Kasumi-1 (cell line): ENCODE measurements around the gene NDUFV3.
"Not testable (repeated sequence)": the region's sequence is repeated elsewhere in the genome, so short reads cannot be mapped to it uniquely, and the experiment has no call there.

Experiments
- DNase-seq, 2 experiments: peaks; one replicate each; lab custom pipeline; 2025; lab: John Stamatoyannopoulos, UW

NDUFV3 gene

GRCh38 chr21:42892582-42892930 lies 553 bp upstream of the NDUFV3 start:
- no peak for DNase-seq

DNA sequence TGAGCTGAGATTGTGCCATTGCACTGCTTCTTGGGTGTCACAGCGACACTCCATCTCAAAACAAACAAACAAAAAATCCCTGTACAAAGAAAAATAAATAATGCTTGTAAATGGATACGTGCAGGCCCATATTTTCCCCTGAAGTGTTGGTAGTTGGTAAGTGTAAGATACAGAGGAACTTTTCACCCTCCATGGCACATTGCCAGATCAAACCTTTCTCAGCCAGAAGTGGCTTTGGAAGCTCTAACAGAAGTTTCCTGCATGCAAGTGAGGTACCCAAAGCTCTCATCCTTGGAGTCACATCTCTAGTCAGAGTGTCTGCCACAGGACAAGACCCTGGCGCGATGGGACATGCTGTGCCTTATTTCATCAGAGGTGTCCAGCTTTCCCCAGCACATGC lies 7.3 kb downstream of the NDUFV3 start:
- DNase-seq, result no peak

- DNase-seq, result no peak
Observed at GRCh38 chr21:42903817-42904216, 10.7 kb downstream of the NDUFV3 start.

- no peak for DNase-seq
Observed at GRCh38 chr21:42905195-42905594, 12.1 kb downstream of the NDUFV3 start.

DNA sequence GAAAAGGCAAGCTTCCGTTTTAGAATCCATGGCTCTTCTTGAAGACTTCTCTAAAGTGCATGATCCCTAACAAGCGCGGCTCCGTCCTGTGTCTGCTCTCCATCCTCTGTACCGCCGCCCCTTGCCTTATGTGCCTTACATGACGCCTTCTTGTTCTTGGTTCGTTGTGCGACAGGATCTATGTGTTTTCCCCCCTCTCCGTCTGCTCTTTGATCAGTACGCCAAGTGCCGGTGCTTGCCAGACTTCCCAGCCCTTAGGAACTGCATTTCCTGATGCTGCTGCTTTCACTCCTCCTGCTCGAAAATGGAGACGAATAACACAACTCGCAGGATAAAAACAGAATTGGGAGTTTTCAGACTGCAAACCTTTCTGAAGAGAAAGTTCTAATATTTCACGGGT lies 13.1 kb downstream of the NDUFV3 start:
- DNase-seq, result no peak

DNA sequence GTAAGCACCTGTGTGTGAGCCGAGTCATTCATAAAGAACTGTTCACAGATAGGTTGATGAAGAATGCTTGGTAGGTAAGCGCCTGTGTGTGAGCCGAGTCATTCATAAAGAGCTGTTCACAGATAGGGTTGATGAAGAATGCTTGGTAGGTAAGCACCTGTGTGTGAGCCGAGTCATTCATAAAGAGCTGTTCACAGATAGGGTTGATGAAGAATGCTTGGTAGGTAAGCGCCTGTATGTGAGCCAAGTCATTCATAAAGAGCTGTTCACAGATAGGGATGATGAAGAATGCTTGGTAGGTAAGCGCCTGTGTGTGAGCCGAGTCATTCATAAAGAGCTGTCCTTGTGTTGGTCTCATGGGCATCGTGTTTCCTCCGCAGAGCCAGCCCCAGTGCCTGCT lies 15.4 kb downstream of the NDUFV3 start:
- not testable (repeated sequence) for DNase-seq

- DNase-seq, result not testable (repeated sequence)
Observed at GRCh38 chr21:42911920-42912319, 18.8 kb downstream of the NDUFV3 start.

- no peak for DNase-seq
Observed at GRCh38 chr21:42913476-42913875, 20.4 kb downstream of the NDUFV3 start.

- DNase-seq, result no peak
Observed at GRCh38 chr21:42918291-42918690, 25.2 kb downstream of the NDUFV3 start.

DNA sequence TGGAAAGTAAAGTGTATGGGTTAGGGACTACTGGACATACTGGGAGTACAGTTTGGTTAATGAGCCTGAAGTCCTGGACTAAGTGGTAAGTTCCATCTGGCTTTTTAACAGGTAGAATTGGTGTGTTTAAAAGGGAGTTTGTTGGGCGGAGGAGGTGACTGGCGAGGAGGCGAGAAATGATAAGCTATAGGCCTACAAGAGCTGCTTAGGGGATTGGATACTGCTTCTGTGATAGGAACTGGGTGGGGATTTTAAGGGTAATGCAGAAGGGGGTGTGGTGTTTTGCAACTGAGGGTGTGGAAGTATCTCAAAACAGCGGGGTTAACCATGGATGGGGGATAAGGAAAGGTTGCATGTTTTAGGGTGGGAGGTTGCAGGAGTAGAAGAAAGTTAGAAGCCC lies 28.8 kb downstream of the NDUFV3 start:
- DNase-seq, result no peak

GRCh38 chr21:42922918-42923317 lies 29.8 kb downstream of the NDUFV3 start:
- no peak for DNase-seq

DNA sequence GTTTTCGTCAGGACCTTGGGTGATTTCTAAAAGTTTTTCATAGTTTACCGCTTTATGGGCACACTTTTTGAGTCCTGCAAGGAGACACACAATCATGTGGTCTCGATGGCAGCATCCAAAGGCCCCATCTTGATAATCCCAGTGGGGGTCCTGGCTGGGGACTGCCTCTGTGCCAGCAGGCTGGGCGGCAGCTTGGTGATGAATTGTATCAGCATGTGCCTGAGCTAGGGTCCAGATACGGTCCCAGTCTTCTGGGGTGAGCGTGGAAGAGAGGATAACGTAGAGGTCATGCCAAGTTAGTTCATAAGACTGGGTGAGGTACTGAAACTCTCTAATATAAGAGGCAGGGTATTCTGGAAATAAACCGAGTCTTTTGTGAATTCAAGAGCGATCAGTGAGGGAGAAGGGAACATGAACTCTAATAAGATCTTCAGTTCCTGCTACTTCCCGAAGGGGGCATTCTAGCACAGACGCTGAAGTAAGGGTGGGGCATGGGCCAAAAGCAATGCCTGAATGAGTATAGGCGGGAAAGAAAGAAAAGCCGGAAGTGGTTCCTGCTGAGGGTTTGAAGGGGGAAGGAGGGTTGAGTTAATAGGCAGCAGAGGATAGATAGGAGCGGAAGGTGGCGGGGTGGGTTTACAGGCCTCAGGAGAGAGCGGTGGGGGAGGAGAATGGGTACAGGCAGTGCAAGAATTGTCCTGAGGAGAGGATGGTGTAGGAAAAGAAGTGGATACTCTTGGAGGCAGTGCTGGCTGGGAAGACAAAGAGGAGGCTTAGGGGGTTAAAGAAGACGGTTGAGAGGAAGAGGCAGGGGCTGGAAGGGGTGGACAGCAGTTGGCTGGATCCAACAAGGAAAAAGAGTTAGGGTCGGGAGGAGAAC lies 30.7 kb downstream of the NDUFV3 start:
- DNase-seq, result peak; percentile 96 to 97

GRCh38 chr21:42924433-42924751 lies 31.3 kb downstream of the NDUFV3 start:
- DNase-seq, result no peak

DNA sequence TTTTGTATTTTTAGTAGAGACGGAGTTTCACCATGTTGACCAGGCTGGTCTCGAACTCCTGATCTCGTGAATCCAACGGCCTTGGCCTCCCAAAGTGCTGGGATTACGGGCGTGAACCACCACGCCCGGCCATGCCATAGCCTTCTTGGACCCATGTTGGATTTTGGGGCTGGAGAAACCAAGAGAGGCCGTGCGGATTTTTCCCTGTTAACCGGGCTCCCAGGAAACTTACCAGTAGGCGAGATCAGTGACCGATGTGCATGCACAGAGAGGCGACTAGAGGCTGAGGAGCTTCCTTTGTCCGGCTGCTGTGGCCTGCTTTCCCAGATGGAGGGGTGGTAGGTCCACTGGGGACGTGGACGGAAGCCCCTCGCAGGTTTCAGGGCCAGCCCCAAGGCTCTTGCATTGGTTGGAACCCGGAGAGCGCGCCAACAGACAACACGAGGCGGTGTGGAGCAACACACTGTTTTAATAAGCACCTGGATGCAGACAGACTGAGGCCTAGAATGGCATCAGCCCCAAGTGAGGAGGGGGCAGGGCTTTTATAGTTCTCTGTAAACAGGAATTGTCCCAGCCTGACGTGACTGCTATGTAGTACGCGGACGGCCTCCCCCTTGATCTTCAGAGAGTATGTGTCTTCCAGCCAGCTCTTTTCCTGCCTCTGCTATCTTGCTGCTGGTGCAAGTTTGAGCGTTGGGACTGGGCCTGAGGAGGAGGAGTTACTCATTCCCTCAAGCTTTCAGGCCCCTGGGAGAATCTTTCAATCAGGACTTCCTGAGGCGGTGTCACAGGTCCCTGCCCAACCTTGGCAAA lies 32.2 kb downstream of the NDUFV3 start, which contains the start of gene ERVH48-1:
Gene ERVH48-1 (minus strand): TSS at position 517 of the 813 bp plus-strand sequence. CDS start 6,624 bp downstream, outside the sequence.
- no peak for DNase-seq

GRCh38 chr21:42927474-42928200 lies 34.5 kb downstream of the NDUFV3 start:
- not testable (repeated sequence) for DNase-seq

DNA sequence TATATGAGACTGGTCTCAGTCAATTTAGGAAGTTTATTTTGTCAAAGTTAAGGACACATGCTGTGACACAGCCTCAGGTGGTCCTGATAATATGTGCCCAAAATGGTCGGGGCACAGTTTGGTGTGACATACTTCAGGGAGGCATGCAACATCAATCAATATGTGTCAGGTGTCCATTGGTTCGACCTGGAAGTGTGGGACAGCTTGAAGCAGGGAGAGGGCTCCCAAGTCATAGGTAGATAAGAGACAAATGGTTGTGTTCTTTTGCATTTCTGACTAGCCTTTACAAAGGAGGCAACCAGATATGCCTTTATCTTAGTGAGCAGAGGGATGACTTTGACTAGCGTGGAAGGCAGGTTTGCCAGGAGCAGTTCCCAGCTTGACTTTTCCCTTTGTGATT lies 36.9 kb downstream of the NDUFV3 start:
- DNase-seq, result no peak

GRCh38 chr21:42931560-42932235 lies 38.6 kb downstream of the NDUFV3 start:
- no peak for DNase-seq

DNA sequence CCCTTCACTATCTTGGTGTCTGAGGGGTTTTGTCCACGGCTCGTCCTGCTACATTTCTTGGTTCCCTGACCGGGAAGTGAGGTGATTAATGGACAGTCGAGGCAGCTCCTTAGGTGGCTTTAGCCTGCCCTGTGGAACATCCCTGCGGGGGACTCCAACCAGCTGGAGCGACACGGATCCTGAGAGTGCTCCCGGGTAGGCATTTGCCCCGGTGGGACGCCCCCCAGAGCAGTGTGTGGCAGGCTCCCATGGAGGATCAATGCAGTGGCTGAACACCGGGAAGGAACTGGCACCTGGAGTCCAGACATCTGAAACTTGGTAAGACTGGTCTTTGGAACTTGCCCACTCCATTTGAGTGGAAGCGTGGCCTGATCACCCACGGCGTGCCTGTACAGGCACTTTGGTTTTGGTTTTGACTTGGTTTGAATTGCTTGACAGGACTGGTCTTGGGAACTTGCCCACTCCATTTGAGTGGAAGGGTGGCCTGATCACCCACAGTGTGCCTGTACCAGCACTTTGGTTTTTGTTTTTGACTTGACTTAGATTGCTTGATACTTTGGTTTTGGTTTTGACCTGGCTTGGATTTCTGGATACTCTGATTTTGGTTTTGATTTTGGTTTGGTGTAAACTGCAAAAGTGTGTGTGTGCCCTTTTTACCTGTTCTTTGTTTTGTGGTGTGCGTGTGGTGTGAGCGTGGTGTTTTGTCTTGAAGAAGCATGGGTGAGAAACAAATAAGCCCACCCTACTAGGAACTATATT lies 39.4 kb downstream of the NDUFV3 start:
- DNase-seq, result not testable (repeated sequence)

DNA sequence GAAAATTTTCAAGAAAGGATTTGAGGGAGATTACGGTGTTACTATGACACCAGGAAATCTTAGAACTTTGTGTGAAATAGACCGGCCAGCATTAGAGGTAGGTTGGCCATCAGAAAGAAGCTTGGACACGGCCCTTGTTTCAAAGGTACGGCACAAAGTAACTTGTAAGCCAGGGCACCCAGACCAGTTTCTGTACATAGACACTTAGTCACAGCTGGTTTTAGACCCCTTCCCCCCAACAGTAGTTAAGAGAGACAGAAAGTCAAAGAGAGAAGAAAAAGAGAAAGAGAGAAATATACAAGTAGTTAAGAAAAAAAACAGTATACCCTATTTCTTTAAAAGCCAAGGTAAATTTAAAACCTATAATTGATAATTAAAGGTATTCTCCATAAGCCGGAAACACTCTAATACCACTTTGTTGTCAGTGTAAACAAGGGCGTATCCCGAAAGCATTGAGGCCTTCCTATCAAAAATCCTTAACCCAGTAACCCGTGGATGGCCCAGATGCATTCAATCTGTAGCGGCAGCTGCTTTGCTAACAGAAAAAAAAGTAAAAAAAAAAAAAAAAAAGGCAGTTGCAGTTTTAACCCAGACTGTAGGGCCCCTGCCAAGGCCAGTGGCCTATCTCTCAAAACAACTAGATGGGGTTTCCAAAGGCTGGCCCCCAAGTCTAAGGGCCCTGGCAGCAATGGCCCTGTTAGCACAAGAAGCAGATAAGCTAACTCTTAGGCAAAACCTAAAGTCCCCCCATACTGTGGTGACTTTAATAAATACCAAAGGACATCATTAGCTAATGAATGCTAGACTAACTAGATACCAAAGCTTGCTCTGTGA lies 40.2 kb downstream of the NDUFV3 start:
- not testable (repeated sequence) for DNase-seq

- DNase-seq, result not testable (repeated sequence)
Observed at GRCh38 chr21:42933973-42934372, 40.9 kb downstream of the NDUFV3 start.
